K562 (cell line): Measurements from ENCODE around the gene BRME1. TPM values are rescaled to one million over a fixed set of nuclear protein-coding genes. Genes with fewer than 3 reads are reported as not detected.

Experiments used
- BDP1 ChIP-seq: IDR thresholded peaks from 3 replicates; pipeline ENCODE4 v1.6.1; 2011; ENCODE audit not compliant: insufficient read length, insufficient read depth
- CBFB ChIP-seq: sonication (generic); formaldehyde crosslinking; IDR thresholded peaks from 2 replicates; pipeline ENCODE4 v1.4.0; 2020; ENCODE audit warnings: mild to moderate bottlenecking, missing genetic modification reagents
- CXXC5 ChIP-seq: fragments of 250-450 bp; sonication (Bioruptor Pico); IDR thresholded peaks from 2 replicates; pipeline ENCODE4 v1.8.0; 2022; ENCODE audit warnings: inconsistent platforms, mild to moderate bottlenecking, moderate library complexity
- EHMT2 ChIP-seq: fragments of 450-650 bp; IDR thresholded peaks from 2 replicates; pipeline ENCODE4 v1.6.1; 2018; ENCODE audit warnings: antibody characterized with exemption
- FOS ChIP-seq: IDR thresholded peaks from 3 replicates; pipeline ENCODE4 v1.6.1; 2011; ENCODE audit not compliant: insufficient read length; ENCODE audit errors: extremely low read depth
- FOSL1 ChIP-seq: fragments of 200-800 bp; sonication (Bioruptor generic); conservative IDR thresholded peaks from 2 replicates; pipeline ENCODE4 v1.6.1; 2016; ENCODE audit warnings: missing genetic modification characterization, missing compliant biosample characterization
- FOXM1 ChIP-seq, 2 experiments: fragments of 450-650 bp in 1 of 2; sonication (generic) in 1 of 2; formaldehyde crosslinking in 1 of 2; IDR thresholded peaks; 2 replicates each; pipeline versions ENCODE4 v1.6.1 to v1.9.0; 2017 to 2022; ENCODE audit warnings: low read depth in 2 of 2, mild to moderate bottlenecking in 2 of 2, missing genetic modification reagents in 1 of 2, moderate library complexity in 1 of 2
- HCFC1 ChIP-seq: IDR thresholded peaks from 2 replicates; pipeline ENCODE4 v1.6.1; 2012; ENCODE audit warnings: low read depth, low read length, improper control_type of control experiment
- HDGF ChIP-seq: fragments of 450-650 bp; IDR thresholded peaks from 2 replicates; pipeline ENCODE4 v1.6.1; 2016
- HNRNPK ChIP-seq: fragments of 200-400 bp; formaldehyde crosslinking; IDR thresholded peaks from one replicate; pipeline ENCODE4 v1.6.1; 2018; ENCODE audit warnings: mild to moderate bottlenecking, low read depth, low read length; ENCODE audit not compliant: poor library complexity, severe bottlenecking
- IRF1 ChIP-seq: sonication (generic); formaldehyde crosslinking; IDR thresholded peaks from 2 replicates; pipeline ENCODE4 v1.8.0; 2022; ENCODE audit warnings: missing genetic modification reagents, mild to moderate bottlenecking, borderline replicate concordance
- L3MBTL2 ChIP-seq: fragments of 450-650 bp; IDR thresholded peaks from 2 replicates; pipeline ENCODE4 v1.6.1; 2016; ENCODE audit warnings: mild to moderate bottlenecking, moderate library complexity
- MCM3 ChIP-seq: fragments of 450-650 bp; IDR thresholded peaks from 2 replicates; pipeline ENCODE4 v1.6.1; 2016
- PBX2 ChIP-seq, 2 experiments: IDR thresholded peaks in 1 of 2; conservative IDR thresholded peaks in 1 of 2; 2 replicates each; pipeline ENCODE4 v1.6.1; 2016; ENCODE audit warnings: low read depth in 2 of 2, mild to moderate bottlenecking in 1 of 2, missing compliant biosample characterization in 1 of 2, missing genetic modification characterization in 1 of 2, moderate library complexity in 1 of 2
- SOX6 ChIP-seq: fragments of 450-650 bp; IDR thresholded peaks from 2 replicates; pipeline ENCODE4 v1.6.1; 2014; ENCODE audit warnings: mild to moderate bottlenecking
- TAF7 ChIP-seq: fragments of 450-650 bp; IDR thresholded peaks from 2 replicates; pipeline ENCODE4 v1.6.1; 2016; ENCODE audit warnings: missing genetic modification characterization, missing compliant biosample characterization
- WHSC1 ChIP-seq: IDR thresholded peaks from one replicate; pipeline ENCODE4 v1.6.1; 2012; ENCODE audit warnings: low read length, control low read depth, inconsistent platforms
- ZFX ChIP-seq: sonication (generic); formaldehyde crosslinking; IDR thresholded peaks from 2 replicates; pipeline ENCODE4 v1.8.0; 2022; ENCODE audit warnings: mild to moderate bottlenecking, missing genetic modification reagents, moderate library complexity
- ZNF224 ChIP-seq: sonication (generic); formaldehyde crosslinking; IDR thresholded peaks from 2 replicates; pipeline ENCODE4 v1.8.0; 2022; ENCODE audit warnings: mild to moderate bottlenecking, missing genetic modification reagents
- ZNF384 ChIP-seq: IDR thresholded peaks from 2 replicates; pipeline ENCODE4 v1.6.1; 2012; ENCODE audit warnings: low read depth, low read length, improper control_type of control experiment
- ZNF518B ChIP-seq: fragments of 250-450 bp; sonication (Bioruptor Pico); IDR thresholded peaks from 2 replicates; pipeline ENCODE4 v1.5.0; 2021; ENCODE audit warnings: mild to moderate bottlenecking, moderate library complexity
- ZNF583 ChIP-seq: fragments of 250-450 bp; sonication (Bioruptor Pico); IDR thresholded peaks from 2 replicates; pipeline ENCODE4 v1.4.0; 2020
- polyA plus RNA-seq, 8 experiments: library from polyadenylated mRNA; depleted of rRNA in 4 of 8; stranded (reverse) in 5 of 8; unstranded in 3 of 8; fragments of >200 nt; fragmentation: Nextera tagmentation in 2 of 8; fragmentation: Illumina TruSeq in 1 of 8; extraction: Ambion mirVana in 2 of 8; extraction: Trizol in 1 of 8; gene quantifications; 2 replicates each; pipeline versions ENCODE4 v1.2.1 to v1.2.3, GENCODE V29; 2011 to 2014; ENCODE audit warnings: inconsistent platforms in 1 of 8, missing spikeins in 1 of 8
- total RNA-seq, 7 experiments: library from RNA; depleted of rRNA in 6 of 7; stranded (reverse); fragments of >200 nt in 6 of 7; fragmentation: Illumina TruSeq in 2 of 7; extraction: Trizol in 2 of 7; gene quantifications; 2 replicates each; pipeline versions ENCODE4 v1.2.1 to v1.2.3, GENCODE V29; 2011 to 2021; ENCODE audit warnings: low replicate concordance in 1 of 7

The BRME1 gene
- total and polyA plus RNA-seq, 9 of the 15 experiments (the other 6 are each of a cell fraction or from before 2014, with no cell fraction given) = 0.75 to 6.1 (median 3.6) TPM

- no peak for TF ChIP-seq ZNF518B
- peak; percentile 57 for TF ChIP-seq FOS
- TF ChIP-seq IRF1 = no peak
- no peak; the same call in 1 of the 2 replicates for TF ChIP-seq FOXM1 (IDR thresholded peaks at IDR 0.05; ENCODE audit: low read depth)
- TF ChIP-seq FOXM1 (CRISPR knock-in tag; IDR thresholded peaks at IDR 0.05; ENCODE audit: low read depth) = no peak
- TF ChIP-seq L3MBTL2 = no peak; the same call in 1 of the 2 replicates
- 0 out of 2 replicates have a peak, but pooled peaks have one; percentile 29 for TF ChIP-seq SOX6
- peak; percentile 34; the same call in 1 of the 2 replicates for TF ChIP-seq CXXC5 (CRISPR knock-in tag)
- TF ChIP-seq EHMT2 = no peak
- no peak for TF ChIP-seq MCM3
- TF ChIP-seq PBX2 (CRISPR knock-in tag; IDR thresholded peaks at IDR 0.05; ENCODE audit: low read depth) = no peak
- no peak for TF ChIP-seq PBX2 (tag; conservative IDR thresholded peaks at IDR 0.05; ENCODE audit: low read depth)
- no peak for TF ChIP-seq BDP1
- no peak for TF ChIP-seq WHSC1
- peak; percentile 97 for TF ChIP-seq CBFB (CRISPR knock-in tag)
- no peak for TF ChIP-seq ZNF384
- peak; percentile 26; the same call in 1 of the 2 replicates for TF ChIP-seq HCFC1
- TF ChIP-seq ZNF224 (CRISPR knock-in tag) = no peak
- peak; percentile 100 for TF ChIP-seq FOSL1 (tag)
- no peak for TF ChIP-seq HNRNPK
- TF ChIP-seq HDGF = no peak; the same call in 1 of the 2 replicates
- TF ChIP-seq ZNF583 (CRISPR knock-in tag) = peak; percentile 7; the same call in 1 of the 2 replicates
- TF ChIP-seq TAF7 (tag) = no peak
- peak; percentile 70 for TF ChIP-seq ZFX (CRISPR knock-in tag)
Observed at GRCh38 chr19:13846557-13847406, 59.1 kb downstream of the BRME1 start (continued).
